ENCODE results near the gene AGR2.
A peak's percentile ranks its signal among the peaks of the same experiment; 100 is the strongest.

Gene AGR2

GRCh38 chr7:16812542-16813231 lies 7.9 kb upstream of the AGR2 start:
- DNase-seq: no peak

- DNase-seq: no peak
Observed at GRCh38 chr7:16811551-16811950, 6.8 kb upstream of the AGR2 start.

- DNase-seq: no peak
Observed at GRCh38 chr7:16810573-16810972, 5.8 kb upstream of the AGR2 start.

- no peak for DNase-seq
Observed at GRCh38 chr7:16810112-16810511, 5.3 kb upstream of the AGR2 start.

- no peak for DNase-seq
Observed at GRCh38 chr7:16805441-16805840, 642 bp upstream of the AGR2 start.

GRCh38 chr7:16803881-16804673 lies 722 bp downstream of the AGR2 start:
- no peak for DNase-seq

GRCh38 chr7:16803125-16803524 lies 1.7 kb downstream of the AGR2 start:
- DNase-seq: no peak

- DNase-seq: no peak
Observed at GRCh38 chr7:16801579-16801978, 3.2 kb downstream of the AGR2 start.

- peak; percentile 21 for DNase-seq
Observed at GRCh38 chr7:16801111-16801542, 3.7 kb downstream of the AGR2 start.

- peak; percentile 19 for DNase-seq
Observed at GRCh38 chr7:16795624-16796023, 9.2 kb downstream of the AGR2 start.

GRCh38 chr7:16794986-16795385 lies 9.8 kb downstream of the AGR2 start:
- no peak for DNase-seq

- DNase-seq: no peak
Observed at GRCh38 chr7:16791905-16792698, 12.7 kb downstream of the AGR2 start.

GRCh38 chr7:16791071-16791470 lies 13.7 kb downstream of the AGR2 start:
- DNase-seq: no peak

GRCh38 chr7:16787127-16787526 lies 17.7 kb downstream of the AGR2 start:
- no peak for DNase-seq

- DNase-seq: no peak
Observed at GRCh38 chr7:16786257-16786656, 18.5 kb downstream of the AGR2 start.

- DNase-seq: no peak
Observed at GRCh38 chr7:16785846-16786245, 19.0 kb downstream of the AGR2 start.

GRCh38 chr7:16785321-16785720 lies 19.5 kb downstream of the AGR2 start:
- no peak for DNase-seq

GRCh38 chr7:16780596-16780995 lies 24.2 kb downstream of the AGR2 start:
- no peak for DNase-seq

GRCh38 chr7:16779051-16779450 lies 25.7 kb downstream of the AGR2 start:
- DNase-seq: no peak

- DNase-seq: no peak
Observed at GRCh38 chr7:16778476-16778875, 26.3 kb downstream of the AGR2 start.

- no peak for DNase-seq
Observed at GRCh38 chr7:16776053-16776452, 28.7 kb downstream of the AGR2 start.

- no peak for DNase-seq
Observed at GRCh38 chr7:16774986-16775385, 29.8 kb downstream of the AGR2 start.

GRCh38 chr7:16774294-16774693 lies 30.5 kb downstream of the AGR2 start:
- DNase-seq: no peak

GRCh38 chr7:16773884-16774283 lies 30.9 kb downstream of the AGR2 start:
- DNase-seq: no peak

All from NCI-H1092 (cell line).